GM21786 (cell line): ENCODE data around the gene TM6SF1.
A peak's percentile ranks its signal among the peaks of the same experiment; 100 is the strongest.
"Not testable (repeated sequence)": the region's sequence is repeated elsewhere in the genome, so short reads cannot be mapped to it uniquely, and the experiment has no call there.

ENCODE experiments used
- ATAC-seq: cut with Tn5 transposase; IDR thresholded peaks from one replicate; pipeline ENCODE4 v1.9.1; 2021; ENCODE audit not compliant: unreplicated experiment

TM6SF1 gene

DNA sequence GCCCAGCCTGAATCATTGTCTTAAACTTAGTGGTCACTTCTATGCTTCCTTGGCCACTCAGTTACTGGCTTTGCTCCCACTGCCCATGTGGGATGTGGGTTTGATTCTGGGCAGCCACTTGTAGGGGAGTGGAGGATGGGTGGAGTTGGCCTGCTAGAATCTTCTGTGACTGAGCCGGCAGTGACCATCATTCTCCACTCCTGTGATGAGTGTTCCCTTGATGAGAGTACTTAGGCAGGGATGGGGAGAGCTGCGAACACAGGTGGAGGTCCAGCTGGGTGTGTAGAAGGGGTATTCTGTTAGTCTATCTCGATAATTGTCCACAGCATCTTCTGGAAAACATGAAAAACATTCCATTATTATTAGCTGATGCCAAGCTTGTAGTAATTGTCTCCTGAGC, 8.0 kb downstream of the TM6SF1 start:
- ATAC-seq = no peak

DNA sequence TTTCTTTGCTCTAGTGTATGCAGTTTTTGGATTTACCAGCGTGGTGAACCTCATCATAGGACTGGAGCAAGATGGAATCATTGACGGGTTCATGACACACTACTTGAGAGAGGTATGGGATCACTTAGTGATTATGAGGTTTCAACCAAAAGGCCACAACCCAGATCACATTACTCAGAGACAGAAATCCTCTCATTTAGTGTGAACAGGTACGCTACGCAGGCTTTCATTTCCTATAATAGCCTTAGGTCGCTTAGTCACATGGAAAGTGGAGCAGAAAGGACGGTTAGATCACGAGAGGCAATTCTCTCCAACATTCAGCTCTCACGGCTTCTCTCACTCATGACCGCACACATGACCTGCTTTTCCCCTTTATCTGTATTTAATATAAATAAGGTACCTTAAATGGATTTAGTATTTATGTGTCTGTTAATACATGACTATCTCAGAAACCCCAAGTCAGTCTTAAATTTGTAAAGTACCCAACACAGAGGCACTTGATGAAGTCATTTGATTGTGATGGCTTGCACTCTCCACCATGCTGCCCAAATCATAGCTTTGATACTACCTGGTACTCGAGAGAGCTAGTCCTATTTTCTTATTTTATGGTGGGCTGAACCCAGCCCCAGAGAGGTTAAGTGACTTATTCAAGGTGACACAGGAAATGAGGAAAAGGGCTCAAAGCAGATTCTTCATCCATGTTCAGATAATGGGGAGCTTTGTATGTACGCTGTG, 8.6 kb downstream of the TM6SF1 start:
- ATAC-seq = peak; percentile 88

- ATAC-seq = no peak
Observed at GRCh38 chr15:83118291-83118827, 10.9 kb downstream of the TM6SF1 start.

GRCh38 chr15:83118968-83119367, 11.5 kb downstream of the TM6SF1 start:
- no peak for ATAC-seq

- ATAC-seq = no peak
Observed at GRCh38 chr15:83119968-83120581, 12.6 kb downstream of the TM6SF1 start.

GRCh38 chr15:83123529-83123928, 16.1 kb downstream of the TM6SF1 start:
- ATAC-seq = no peak

GRCh38 chr15:83127547-83128150, 20.2 kb downstream of the TM6SF1 start:
- ATAC-seq = no peak

DNA sequence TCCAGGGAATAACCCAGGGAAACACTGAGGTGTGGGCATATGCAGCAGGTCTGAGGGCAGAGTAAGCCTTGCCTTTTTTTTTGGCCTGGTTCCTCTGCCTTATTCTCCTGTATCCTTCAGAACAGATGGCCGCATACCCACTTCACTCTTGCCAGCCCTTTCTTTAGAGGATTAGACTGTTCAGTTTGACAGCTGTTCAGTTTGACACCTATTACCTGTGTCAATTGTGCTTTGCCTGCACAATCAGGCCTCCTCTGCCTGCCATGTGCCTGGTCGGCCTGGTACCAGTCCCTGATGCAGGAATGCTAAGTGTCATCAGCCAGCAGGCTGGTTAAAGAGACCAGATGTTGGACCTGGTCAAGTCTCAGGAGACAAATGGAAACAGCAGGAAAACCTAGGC, 22.3 kb downstream of the TM6SF1 start:
- ATAC-seq = no peak

GRCh38 chr15:83132861-83133523, 25.5 kb downstream of the TM6SF1 start:
- no peak for ATAC-seq

DNA sequence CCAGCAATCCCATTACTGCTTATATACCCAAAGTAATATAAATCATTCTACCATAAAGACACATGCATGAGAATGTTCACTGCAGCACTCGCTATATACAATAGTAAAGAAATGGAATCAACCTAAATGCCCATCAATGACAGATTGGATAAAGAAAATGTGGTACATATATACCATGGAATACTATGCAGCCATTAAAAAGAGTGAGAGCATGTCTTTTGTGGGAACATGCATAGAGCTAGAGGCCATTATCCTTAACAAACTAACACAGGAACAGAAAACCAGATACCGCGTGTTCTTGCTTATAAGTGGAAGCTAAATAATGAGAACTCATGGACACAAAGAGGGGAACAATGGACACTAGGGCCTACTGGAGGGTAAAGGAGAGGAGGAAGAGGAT, 34.7 kb downstream of the TM6SF1 start:
- not testable (repeated sequence) for ATAC-seq

DNA sequence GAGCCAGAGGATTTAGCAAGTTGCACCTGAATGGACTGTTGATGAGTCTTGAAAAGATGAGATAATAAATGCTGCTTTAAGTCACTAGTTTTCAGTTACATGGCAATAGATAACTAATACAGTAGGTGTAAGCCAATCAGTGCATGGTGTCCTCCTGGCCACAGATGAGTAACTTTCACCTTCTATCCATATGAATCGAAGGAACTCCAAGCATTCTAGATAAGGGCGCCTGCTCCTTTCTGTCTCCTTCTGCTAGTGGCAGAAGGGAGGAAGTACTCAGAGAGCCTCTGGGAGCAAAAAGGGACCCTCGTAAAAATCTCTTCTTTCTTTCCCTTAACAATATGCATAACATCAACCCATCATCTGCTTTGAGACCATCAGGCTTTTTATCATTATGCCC, 37.3 kb downstream of the TM6SF1 start:
- ATAC-seq = no peak

DNA sequence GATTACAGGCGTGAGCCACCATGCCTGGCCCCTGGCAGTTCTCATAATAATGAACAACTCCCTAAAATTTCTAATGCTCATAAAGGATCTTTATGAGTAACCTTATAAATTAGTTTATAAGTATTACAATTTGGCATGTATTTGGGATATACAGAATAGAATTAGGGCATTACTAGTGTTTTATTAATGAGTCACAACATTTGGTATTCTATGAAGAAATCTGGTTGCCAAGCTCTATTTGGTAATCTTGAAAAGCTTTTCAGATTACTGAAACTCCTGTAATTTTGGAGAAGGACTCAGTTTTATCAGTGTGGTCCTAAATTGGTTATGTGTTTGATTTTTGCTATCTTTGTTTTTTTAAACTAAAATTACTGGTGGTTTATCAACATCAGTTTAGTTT, 45.8 kb downstream of the TM6SF1 start:
- ATAC-seq = no peak

- no peak for ATAC-seq
Observed at GRCh38 chr15:83155942-83156341, 48.5 kb downstream of the TM6SF1 start.

GRCh38 chr15:83158393-83158792, 50.9 kb downstream of the TM6SF1 start:
- ATAC-seq = no peak

- no peak for ATAC-seq
Observed at GRCh38 chr15:83160741-83161140, 53.3 kb downstream of the TM6SF1 start.

GRCh38 chr15:83163032-83163431, 55.6 kb downstream of the TM6SF1 start:
- ATAC-seq = no peak

DNA sequence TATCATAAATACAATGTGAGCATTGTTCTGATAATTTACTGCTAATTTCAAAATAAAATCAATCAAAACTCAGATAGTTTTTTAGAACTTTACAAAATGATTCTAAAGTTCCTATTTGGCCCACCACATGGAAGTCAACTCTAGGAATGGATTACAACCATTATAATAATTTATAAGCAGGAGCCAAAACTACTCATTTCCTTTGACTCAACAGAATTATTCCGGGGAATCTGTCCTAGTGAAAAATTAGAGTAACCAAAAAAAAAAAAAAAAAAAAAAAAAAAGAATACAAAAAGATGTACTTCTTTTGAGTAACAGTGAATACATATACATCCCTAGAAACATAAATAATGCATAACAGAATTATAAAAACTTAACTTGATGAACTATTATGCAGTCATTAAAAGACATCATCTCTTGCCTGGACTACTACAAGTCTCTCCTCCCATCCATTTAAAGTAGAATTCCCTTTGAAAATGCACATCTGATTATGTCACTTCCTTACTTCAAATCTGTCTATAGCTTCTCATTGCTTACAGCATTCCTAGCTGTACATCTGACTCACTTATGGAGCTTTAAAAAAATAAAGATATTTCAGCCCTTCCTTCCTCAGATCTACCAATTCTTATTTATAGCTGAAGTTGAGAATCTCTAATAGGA, 56.8 kb downstream of the TM6SF1 start:
- no peak for ATAC-seq

- no peak for ATAC-seq
Observed at GRCh38 chr15:83164771-83165404, 57.4 kb downstream of the TM6SF1 start.

- ATAC-seq = no peak
Observed at GRCh38 chr15:83166218-83166617, 58.8 kb downstream of the TM6SF1 start.

- no peak for ATAC-seq
Observed at GRCh38 chr15:83166830-83167229, 59.4 kb downstream of the TM6SF1 start.

DNA sequence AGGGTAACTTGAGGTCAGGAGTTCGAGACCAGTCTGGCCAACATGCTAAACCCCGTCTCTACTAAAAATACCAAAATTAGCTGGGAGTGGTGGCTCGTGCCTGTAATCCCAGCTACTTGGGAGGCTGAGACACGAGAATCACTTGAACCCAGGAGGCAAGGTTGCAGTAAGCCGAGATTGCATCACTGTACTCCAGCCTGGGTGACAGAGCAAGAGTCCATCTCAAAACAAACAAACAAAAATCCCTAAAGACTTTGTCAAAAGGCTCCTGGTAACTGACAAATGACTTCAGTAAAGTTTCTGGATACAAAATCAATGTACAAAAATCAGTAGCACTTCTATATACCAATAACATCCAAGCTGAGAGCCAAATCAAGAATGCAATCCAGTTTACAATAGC, 62.1 kb downstream of the TM6SF1 start:
- ATAC-seq = not testable (repeated sequence)
